ENCODE results near the gene SEMA5B.

Gene SEMA5B

DNA sequence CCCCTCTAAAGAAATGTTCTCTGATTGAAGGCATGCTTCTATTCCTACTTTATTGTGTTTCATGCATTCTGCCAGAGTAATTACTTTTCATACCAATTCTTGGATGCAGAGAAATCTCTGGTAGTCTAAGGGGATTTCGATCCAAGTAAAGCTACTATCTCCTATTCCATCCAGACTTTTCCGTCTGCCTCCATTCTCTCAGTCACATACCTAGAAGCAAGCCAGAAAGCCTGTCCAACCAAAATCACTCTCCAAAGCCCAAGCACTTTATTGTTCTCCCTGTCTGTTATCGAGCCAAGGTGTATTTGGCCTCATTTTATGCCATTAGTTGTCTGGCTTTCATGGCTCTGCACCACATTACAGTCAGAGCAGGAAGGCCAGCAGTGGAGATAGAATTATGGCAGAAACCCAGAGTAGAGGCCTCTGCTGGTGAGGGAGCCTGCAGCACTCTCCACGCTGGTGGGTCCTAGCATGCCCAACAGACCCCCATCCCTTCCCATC is 136.8 kb downstream of the SEMA5B start:
- no peak for DNase-seq

DNA sequence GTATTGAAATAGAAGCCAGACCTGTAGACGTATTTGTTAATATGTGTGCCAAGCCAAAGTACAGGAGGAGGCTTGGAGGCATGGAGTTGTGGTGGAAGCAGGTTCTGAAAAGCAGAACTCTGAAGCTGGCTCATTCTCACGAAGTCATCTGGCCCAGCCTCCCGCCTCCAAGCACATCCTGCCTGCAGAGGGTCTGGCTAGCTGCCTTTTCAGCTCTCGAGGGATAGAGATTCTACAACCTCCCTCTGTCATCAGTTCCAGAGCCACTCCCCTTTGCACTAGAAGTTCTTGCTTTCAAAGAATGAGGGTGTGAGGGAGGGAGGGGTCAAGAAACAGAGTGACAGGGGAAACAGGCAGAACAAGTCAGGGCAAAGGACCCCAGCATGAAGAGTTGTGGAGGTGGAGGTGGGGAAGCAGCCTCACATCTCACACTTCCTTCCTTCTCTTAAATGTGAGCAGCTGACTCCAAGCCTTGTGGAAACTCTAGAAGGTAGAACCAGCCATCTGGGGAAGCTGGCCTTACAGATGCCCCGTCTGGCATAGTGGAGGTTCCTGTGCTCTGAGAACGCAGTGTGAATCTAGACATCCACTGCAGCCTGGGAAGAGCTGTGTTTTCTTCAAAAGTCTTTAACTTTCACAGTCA is 137.4 kb downstream of the SEMA5B start:
- no peak for DNase-seq

DNA sequence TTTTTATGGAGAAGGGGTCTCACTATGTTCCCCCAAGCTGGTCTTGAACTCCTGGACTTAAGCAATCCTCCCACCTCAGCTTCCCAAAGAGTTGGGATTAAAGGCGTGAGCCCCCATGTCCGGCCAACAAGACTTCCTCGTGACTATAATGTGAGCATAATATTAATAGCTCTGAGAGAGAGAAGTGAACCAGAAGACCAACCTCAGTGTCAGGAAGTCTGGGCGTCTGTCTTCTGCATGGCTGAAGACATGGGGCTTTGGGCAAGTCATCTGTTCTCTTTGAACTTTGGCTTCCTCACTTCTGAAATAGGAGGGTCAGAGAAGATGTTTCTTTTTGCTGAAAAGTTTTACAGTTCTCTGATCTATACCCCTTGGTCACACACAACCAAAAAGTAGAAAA is 140.6 kb downstream of the SEMA5B start:
- no peak for DNase-seq

DNA sequence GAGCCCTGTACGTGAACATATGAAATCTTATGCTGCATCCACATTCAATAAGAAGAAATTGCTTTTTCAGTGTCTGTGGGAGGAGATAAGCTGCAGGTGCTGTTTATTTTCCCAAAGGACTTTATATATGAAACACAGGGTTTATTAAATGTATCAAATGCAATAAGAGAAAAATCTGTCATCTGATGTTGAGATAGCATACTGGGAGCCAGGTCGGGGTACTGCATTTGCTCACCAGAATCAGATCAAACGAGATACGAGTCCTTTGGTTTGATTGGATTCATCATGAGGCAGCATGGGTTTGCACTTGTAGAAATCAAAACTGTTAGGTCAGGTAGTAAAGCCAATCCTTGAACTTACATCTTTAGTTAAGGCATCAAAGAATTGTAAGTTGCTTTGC is 141.3 kb downstream of the SEMA5B start:
- DNase-seq: no peak

DNA sequence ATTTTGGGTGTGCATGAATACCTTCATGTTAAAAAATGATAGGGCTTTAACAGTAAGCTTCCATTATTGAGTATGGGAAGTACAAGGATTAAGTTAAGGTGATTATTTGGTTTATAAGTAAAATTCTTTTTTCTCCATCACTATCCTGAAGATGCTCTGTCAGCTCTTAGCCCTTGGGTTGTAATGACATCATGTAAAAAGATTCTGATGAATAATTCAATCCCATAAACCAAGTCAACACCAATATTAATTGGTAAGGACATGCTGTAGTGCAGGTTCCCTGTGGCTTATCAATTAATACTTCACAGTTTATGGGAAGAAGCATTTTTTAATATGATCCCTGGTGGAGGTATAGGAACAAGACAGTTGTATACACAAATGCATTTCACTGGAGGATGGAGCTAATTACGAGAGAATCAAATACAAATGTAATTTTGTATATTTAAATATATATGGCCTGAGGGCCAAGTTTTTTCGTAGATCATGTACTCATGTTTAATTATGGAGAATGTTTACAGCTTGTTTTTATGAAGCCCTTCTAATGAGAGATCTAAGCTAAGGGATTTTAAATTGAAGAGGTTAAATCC is 145.1 kb downstream of the SEMA5B start:
- no peak for DNase-seq

DNA sequence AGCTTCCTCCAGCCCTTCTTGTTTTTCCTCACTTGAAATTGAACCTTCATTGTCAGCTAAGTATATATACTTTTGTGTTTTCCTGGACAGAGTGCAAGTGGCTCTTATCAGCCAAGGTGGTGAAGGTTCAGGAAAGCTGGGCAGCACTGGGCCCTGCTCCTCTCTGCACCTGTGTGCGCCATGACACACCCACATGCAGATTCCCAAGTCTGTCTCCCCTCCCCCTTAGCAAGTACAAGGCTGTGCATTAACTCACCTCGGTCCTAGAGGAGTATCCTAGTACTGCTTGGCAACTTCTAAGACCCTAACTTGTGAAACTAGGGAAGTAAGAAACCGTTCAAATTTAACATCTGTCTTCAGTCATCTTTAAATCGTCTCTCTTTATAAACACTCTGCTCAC is 146.9 kb downstream of the SEMA5B start:
- no peak for DNase-seq

DNA sequence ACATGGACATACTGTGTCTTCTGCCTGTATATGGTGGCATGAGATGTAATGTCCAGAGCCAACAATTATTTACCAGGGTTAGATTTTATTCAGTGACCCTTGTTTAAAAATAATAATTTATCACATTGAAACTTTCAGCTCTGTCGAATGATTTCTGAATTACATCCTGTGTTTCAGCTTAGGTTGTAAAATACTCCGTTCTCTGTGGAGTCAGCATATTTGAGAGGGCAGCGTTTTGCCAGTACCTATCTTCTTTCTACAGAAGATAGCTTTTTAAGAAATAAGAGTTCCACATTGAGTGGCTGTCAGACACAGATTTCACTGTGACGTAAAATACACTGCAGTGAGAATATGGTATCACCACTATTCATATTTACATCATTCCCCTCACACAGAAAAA is 147.4 kb downstream of the SEMA5B start:
- DNase-seq: no peak

DNA sequence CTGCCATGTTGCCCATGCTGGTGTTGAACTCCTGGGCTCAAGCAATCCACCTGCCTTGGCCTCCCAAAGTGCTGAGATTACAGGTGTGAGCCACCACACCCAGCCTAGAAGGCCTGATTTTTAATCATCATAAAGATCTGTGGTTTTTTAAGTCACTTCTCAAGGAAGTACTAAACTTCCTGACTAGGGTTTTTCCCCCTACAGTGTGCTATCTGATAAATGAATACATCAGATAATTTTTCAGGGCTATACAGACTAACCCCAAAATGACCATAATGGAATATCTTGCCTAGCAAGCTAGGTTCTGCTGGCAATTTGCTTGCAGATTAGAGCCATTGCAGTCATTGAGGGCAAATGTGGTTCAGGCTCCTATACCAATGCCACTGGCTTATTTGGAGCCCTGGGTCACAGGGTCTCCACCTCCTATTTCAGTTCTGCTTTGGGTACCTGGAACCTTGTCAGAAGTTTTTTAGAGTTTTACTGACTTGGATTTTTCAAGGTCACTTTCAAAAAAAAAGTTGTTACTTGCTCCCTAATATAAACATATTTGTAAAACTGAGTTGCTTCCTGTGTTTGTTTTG is 151.9 kb downstream of the SEMA5B start:
- no peak for DNase-seq

DNA sequence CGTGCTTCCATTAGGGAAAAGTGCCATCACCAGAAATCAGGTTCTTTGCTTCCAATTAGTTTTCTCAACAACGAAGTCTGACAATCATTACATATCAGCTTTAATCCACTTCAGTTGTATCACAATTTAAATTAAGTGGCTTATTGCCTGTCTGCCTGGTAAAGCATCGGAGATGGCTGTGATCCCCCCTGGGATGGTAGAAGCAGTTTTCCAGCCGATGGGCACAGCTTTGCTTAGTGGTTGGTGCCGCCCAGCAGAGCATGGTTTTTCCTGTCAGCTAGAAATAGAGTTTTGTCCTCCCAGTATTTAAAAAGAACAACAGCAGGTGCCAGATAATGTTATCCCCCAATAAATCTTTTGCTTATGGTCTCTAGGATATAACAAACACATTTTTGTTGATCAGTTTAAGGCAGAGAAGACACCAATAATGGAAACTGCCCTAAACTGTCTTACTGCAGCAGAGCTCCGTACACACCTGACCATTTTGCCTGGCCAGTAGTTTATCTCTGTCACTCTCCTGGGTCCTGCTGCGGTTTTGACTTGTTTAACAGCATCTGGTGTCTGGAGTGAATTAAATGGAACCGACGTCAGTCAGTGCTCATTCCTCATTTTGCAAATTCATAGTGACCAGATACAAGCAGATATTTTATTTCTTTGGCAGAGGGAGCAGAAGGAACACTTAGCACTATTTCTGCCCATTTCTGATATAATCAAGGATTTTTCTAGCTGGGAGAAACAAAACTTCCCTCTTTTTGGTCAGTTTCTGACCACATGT is 153.6 kb downstream of the SEMA5B start:
- DNase-seq: no peak

DNA sequence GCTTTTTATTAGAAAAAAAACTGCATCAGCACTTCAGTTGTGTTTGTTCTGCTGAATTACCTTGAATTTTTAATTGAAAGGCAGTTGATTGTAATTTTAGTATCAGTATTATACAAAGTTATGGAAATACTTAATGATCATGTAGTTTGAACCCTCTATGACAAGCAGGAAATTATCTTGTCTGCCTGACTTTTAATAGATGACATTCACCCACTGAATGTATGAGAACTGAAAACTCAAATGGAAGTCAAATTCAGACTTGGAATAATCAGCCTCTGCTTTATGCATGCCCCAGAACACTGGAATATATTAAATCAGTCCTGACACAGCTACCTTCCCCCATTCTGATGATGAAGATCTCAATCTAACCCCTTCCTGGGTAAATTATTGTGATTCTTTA is 159.2 kb downstream of the SEMA5B start:
- no peak for DNase-seq

DNA sequence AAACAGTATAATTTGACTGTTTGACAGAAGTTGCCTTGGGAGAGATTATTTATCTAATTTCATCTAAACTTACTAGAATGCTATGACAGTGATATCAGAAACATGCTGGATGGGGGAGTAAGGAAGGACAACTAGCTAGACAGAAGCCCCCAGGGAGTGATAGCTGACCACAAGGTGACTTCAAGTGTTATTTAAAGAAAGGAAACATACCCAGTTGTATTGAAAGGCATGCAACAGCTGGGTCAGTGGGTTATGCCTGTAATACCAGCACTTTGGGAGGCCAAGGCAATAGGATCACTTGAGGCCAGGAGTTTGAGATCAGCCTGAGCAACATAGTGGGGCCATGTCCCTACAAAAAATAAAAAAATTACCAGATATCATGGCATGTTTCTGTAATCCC is 163.1 kb downstream of the SEMA5B start:
- no peak for DNase-seq

DNA sequence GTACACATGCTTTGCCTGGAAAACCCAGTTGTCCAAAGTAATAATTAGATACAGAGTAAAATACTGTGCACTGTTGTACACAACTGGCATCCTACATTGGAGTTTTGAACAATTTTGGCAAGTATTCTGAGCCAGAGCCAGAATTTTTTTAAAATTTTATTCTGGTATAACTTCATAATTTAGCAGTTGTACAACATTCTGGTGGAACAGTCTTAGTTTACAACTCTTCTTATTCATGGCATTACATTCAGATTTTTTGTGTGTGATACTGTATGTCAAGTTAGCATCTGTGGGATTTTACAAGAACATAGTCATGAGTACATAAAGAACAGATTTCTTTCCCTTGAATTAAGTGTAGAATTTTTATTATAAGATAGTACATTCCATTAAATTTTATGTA is 165.2 kb downstream of the SEMA5B start:
- no peak for DNase-seq
